Activated effector memory CD4-positive, alpha-beta T cell treated with Interleukin-2 at 50 U/mL for 16 hours (primary cell): Measurements from ENCODE around the gene SRBD1.

ENCODE experiments used
- DNase-seq: peaks from one replicate; pipeline ENCODE4 v3.0.0-alpha.2; 2020

SRBD1 gene

DNA sequence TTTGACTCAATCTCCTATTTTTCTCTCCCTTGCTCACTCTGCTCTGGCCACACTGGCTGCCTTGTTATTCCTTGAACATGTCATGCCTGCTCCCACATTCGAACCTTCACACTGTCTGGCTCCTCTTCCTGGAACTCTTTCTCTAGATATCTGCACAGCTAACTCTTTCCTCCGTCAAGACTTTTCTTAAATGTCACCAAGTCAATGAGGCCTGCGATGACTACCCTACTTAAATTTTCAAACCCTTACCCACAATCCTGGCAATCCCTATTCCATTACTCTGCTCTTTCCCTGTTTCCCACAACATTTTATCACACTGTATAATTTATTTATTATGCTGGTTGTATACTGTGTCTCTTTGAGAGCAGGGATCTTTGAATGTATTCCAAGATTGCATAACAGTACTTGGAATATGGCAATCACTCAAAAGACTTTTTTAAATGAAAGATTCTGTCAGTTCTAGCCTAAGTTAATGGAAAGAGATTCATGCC lies 206.2 kb downstream of the SRBD1 start:
- no peak for DNase-seq

DNA sequence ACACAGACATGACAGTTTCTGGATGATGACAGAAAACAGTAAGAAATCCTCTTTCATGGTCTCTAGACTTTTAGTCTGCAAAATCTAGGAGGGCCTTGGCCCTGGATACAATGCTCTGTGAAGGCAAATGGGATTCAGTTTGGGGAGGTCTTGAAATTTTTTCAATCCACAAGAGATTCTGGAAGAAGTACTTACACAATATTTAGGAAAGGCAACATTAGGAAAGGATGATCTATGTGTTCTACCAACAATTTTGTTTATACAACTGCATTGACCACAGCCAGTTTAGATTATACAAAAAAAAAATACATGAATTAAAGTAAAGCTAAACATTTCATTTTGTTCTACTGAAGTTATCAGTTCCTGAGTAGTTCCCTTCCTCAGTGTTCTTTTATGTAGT lies 208.0 kb downstream of the SRBD1 start:
- no peak for DNase-seq

GRCh38 chr2:45401431-45401922 lies 209.6 kb downstream of the SRBD1 start:
- DNase-seq: no peak

DNA sequence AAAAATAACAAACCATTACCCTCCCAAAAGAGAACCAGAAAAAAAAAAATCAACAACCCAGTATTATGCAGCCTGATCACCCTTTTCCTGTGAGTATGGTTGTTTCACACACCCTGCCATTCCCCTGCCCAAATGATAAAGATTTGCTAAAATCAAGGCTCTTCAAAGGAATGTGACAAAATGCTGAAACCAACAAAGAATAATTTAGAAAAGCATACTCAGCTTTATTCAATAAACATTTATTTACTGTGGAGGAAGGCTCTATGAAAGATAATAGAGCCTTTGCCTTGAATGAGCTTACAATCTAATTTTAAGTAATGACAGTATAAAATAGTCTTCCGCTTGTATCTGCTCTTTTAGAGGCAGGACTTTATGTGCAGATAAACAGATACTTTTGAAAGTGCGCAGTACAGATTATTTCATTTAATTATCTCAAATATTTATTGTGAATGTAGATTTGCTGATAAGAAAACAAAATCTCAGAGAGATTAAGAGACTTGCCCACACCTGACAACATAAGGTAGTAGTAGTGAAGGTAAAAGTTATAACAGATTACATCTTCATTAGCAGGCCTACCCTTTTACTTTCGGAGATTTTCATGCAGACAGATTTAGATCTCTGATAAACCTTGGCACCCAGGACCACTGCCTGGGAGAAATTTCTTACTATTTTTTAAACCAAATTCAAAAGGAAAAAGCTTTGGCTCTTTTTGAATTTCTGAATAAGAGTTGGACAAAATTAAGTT lies 211.9 kb downstream of the SRBD1 start:
- DNase-seq: no peak

- no peak for DNase-seq
These were observed 213.8 kb downstream of the SRBD1 start for GRCh38 chr2:45397292-45397691.

DNA sequence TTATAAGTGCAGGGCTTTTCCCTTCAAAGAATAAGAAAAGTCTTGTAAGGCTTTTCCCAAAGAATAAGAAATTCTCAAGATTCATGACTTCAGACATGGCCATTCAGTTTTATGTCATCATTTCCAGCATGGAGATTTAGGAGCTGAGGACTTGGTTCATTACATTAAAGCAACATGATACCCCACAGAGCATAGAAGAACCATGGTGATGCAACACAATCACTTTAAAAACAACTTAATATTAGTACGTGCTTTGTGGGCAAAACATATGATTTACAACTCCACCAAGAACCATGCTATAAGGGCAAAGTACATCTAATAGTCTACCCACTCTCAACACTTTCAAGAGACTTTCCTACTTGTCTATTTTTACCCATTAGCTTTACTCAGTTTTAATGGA lies 214.4 kb downstream of the SRBD1 start:
- DNase-seq: no peak

DNA sequence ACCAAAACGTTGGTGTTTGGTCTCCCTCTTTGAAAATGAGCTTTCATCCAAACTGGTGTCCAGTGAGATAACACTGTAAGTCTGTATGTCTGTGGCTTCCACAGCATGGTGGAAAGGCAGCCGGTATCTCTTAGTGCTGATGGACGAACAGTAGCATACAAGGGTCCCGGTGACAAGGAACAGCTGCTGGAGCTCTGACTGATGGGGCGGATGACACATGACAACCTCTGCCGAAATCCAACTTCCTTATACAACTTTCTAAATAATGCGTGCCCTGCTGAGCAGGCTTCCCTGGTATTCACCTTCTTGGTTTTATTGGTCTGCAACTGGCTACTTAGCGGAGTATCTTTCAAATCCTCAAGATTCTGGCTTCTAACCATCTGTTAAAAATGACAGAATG lies 216.2 kb downstream of the SRBD1 start:
- no peak for DNase-seq

GRCh38 chr2:45394216-45394615 lies 216.9 kb downstream of the SRBD1 start:
- DNase-seq: no peak

DNA sequence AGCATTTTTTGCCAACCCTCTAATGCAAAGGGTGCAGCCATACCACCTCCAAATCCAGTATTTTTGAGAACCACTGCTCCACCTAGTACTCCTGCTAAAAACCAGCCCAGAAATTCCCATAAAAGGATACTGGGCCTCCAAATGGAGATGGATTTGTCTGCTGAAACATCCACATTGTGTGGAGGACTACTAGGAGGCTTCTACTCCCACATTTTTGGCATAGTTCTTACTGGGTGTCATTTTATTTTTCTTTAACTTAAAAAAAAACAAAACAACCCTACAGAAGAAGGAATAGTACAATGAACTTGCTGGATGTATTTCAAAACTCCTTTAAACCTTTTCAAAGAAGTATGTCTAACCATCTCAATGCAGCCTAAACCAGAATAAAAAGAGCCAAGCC lies 219.2 kb downstream of the SRBD1 start:
- no peak for DNase-seq

GRCh38 chr2:45390861-45391260 lies 220.2 kb downstream of the SRBD1 start:
- no peak for DNase-seq

GRCh38 chr2:45390441-45390840 lies 220.6 kb downstream of the SRBD1 start:
- no peak for DNase-seq

DNA sequence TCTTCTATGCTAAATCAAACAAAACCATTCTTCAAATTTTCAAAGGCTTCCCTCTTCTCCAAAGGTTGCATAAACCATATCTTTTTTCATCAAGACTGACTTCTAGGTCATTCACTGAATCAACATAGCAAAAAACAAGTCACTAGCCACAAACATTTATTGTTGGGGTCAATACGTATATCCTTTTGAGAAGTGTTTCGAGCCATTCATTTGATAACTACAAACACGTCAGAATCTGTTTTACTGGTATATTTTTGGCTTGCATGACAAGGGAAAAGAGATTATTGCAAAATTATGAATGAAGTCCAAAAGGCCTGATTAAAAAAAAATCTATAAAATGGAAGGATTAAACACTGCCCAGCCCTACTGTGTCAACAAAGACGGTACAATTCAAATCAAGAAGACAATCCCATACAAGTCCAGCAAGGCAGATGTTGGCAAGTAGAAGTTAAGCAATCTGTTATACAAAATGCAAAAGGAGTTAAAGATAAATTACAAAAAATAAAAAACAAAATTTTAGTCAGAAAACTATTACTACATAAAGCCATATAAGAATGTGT lies 222.4 kb downstream of the SRBD1 start:
- no peak for DNase-seq

DNA sequence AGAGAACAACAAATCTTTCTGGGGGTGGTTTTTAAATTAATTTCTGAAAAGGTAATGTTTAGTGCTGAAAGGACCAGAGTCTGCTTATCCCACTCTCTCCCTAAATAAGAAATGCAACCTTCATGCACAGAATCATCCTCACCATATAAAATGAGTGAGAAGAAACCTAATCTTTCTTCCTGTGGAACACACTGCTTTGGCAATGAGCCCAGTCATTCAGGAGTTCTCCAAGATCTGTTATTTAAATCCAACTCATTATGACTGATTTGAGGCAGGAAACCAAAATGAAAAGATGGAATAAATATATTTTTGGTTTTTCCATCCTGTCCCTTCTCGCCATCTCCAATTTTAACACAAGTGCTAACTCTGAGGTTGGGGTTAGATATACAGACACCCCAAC lies 228.3 kb downstream of the SRBD1 start:
- no peak for DNase-seq

- no peak for DNase-seq
These were observed 230.8 kb downstream of the SRBD1 start for GRCh38 chr2:45380131-45380836.

DNA sequence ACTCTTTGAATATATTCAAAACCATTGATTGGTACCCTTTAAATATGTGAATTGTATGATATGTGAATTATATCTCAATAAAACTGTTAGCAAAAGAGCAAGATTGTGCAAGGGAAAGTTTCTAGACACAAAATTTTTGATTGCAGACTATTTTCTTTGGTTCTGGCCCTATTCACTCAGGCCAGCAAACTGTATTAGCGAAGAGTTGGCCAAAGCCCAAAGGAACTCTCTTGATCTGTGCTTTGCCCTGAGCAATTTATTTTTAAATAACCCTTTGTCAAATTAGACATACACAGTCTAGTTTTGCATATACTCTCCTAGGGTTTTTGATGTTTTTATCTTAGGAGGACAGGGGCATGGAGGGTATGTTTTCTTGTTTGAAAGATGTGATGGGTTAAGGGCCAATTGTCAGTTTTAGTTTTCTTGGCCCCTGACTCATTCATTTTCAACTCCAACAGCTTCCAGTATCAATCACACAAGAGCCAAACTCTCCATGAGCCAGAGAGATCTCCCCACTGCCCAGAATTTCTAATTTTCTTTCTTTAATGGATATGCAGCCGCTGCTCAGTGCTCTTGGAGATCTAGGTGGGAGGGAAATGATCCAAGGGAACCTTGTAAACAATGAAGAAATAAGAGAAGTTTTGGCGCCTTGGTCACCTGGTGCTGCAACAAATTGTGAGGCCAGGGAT lies 231.5 kb downstream of the SRBD1 start:
- DNase-seq: no peak

DNA sequence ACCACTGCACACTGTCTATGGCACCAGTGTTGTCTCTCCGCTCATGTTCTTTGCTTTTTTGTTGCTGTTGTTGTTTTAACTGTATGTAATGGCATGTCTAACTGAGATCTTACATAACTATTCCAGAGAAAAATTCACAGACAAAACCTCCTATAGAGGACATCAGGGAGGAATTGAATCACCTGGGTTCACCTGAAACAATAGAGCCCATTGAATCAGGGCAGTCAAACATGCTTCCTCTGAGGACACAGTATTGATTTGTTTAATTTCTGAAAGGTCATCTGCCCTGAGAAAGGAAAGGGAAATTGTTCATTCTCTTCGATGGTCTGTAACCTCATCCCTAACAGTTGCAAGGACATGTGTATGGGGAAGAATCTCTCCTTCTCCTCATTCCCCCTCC lies 237.5 kb downstream of the SRBD1 start:
- DNase-seq: no peak

- no peak for DNase-seq
These were observed 240.7 kb downstream of the SRBD1 start for GRCh38 chr2:45370369-45370768.

DNA sequence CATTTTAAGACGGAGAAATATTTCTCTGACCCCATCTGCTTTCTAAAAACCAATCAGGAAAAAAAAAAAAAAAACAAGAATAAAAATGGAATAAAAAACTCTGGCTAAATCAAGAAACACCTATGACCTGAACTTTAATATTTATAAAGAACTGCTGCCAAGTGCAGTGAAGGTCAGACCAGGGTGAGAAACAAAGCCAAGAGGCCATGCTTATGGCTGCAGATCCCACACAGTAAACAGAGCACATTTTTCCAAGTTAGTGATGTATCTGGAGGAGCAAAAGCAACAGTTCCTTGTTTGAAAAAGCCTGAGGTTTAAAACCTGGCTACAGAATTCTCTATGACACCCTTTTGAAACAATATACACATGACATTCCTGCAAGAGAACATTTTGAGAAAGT lies 242.3 kb downstream of the SRBD1 start:
- no peak for DNase-seq

DNA sequence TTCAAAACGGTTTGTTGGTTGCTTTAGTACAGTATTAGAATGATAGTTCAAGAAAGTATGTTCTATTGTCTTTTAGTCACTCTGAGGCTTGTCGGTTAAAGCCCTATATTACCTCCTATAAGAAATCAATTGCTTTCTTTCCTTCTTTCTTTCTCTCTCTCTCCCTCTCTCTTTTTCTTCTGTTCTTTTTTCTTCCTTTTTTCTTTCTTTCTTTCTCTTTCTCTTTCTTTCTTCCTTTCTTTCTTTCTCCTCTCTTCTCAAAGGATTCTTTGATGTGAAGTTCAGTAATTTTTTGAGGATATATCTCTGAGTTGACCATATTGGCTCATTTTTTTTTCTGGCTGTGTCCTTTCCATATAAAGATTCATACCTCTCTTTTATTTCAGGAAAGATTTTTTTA lies 249.4 kb downstream of the SRBD1 start:
- no peak for DNase-seq

DNA sequence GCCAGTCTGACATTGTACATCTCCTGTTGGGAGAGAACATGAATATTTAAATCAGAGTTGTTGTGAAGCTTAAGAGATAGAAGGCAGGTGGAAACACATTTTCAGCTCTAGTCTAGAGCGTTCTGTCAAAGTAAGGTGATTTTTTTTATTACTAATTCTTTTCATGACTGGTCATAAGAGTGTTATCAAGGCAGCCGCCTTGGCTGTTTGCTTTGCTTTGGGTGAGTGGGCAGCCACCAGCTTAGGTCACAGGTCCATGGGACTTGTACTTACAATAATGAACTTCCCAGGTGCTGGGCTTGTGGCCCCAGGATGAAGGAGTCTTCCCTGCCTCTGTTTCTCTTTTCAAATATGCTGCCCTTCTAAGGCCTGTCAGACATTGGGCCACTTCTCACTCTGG lies 256.3 kb downstream of the SRBD1 start:
- no peak for DNase-seq

- no peak for DNase-seq
These were observed 257.2 kb downstream of the SRBD1 start for GRCh38 chr2:45353879-45354278.

- DNase-seq: no peak
These were observed 258.6 kb downstream of the SRBD1 start for GRCh38 chr2:45352506-45352905.
